Activated CD8-positive, alpha-beta memory T cell treated with anti-CD3 and anti-CD28 coated beads for 24 hours (primary cell): Measurements from ENCODE around the gene PIGP.
"Not testable (repeated sequence)": the region's sequence is repeated elsewhere in the genome, so short reads cannot be mapped to it uniquely, and the experiment has no call there.

Experiments used
- DNase-seq: peaks from one replicate; pipeline ENCODE4 v3.0.0-alpha.2; 2020

Gene PIGP

GRCh38 chr21:37041706-37042271 lies 31.1 kb downstream of the PIGP start:
- DNase-seq, result no peak

- DNase-seq, result no peak
Measured at GRCh38 chr21:37040212-37040611, 32.7 kb downstream of the PIGP start.

- DNase-seq, result no peak
Measured at GRCh38 chr21:37039411-37040075, 33.3 kb downstream of the PIGP start.

- DNase-seq, result no peak
Measured at GRCh38 chr21:37036177-37036576, 36.7 kb downstream of the PIGP start.

GRCh38 chr21:37034394-37034793 lies 38.5 kb downstream of the PIGP start:
- DNase-seq, result not testable (repeated sequence)

- DNase-seq, result no peak
Measured at GRCh38 chr21:37032877-37033471, 39.9 kb downstream of the PIGP start.

- no peak for DNase-seq
Measured at GRCh38 chr21:37032293-37032692, 40.6 kb downstream of the PIGP start.

GRCh38 chr21:37030864-37031263 lies 42.0 kb downstream of the PIGP start:
- DNase-seq, result no peak

- DNase-seq, result no peak
Measured at GRCh38 chr21:37028570-37028969, 44.3 kb downstream of the PIGP start.

GRCh38 chr21:37026499-37026898 lies 46.4 kb downstream of the PIGP start:
- no peak for DNase-seq

- DNase-seq, result no peak
Measured at GRCh38 chr21:37017951-37018679, 54.8 kb downstream of the PIGP start.
